ENCODE data around the gene GDF2.

DNA sequence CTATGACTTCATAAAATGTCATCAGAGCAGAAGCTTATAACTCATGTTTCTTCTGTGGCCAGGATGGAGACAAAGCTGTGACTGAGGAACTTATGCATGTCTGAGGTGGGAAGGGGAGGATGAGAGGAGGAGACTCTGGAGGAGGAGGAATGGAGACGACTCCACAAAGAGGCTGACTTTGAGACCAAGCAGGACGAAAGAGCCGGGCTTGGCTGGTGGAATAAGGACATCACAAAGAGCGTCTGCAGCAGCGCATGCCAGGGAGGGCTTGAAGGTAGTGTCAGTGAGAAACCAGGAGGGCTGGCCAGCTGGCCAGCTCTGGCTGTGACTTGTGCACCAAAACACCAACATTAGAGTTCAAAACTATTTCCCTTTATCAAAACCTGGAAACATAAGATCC, 6.1 kb upstream of the GDF2 start:
- TF ChIP-seq POLR2A (IDR thresholded peaks at IDR 0.05; ENCODE audit: low read depth, low read length) (no peak), RFX5 (IDR thresholded peaks at IDR 0.05; ENCODE audit: low read depth, low read length) (no peak)
- TF ChIP-seq, protein P1, sequence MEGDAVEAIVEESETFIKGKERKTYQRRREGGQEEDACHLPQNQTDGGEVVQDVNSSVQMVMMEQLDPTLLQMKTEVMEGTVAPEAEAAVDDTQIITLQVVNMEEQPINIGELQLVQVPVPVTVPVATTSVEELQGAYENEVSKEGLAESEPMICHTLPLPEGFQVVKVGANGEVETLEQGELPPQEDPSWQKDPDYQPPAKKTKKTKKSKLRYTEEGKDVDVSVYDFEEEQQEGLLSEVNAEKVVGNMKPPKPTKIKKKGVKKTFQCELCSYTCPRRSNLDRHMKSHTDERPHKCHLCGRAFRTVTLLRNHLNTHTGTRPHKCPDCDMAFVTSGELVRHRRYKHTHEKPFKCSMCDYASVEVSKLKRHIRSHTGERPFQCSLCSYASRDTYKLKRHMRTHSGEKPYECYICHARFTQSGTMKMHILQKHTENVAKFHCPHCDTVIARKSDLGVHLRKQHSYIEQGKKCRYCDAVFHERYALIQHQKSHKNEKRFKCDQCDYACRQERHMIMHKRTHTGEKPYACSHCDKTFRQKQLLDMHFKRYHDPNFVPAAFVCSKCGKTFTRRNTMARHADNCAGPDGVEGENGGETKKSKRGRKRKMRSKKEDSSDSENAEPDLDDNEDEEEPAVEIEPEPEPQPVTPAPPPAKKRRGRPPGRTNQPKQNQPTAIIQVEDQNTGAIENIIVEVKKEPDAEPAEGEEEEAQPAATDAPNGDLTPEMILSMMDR (conservative IDR thresholded peaks at IDR 0.05; ENCODE audit: low read depth, low read length), result no peak
